DOHH2 (cell line): ENCODE results near the gene DKK1.

Source experiments
- CTCF ChIP-seq: fragments of 200-600 bp; sonication (generic); IDR thresholded peaks from one replicate; pipeline ENCODE4 v1.5.1; 2014; ENCODE audit warnings: antibody characterized with exemption, mild to moderate bottlenecking, low read depth, low read length; ENCODE audit not compliant: poor library complexity, severe bottlenecking
- EZH2phosphoT487 ChIP-seq: fragments of 200-600 bp; sonication (generic); IDR thresholded peaks from 2 replicates; pipeline ENCODE4 v1.6.1; 2017; ENCODE audit warnings: borderline replicate concordance, mild to moderate bottlenecking, antibody characterized with exemption, low read length, moderate library complexity, mixed read lengths

- TF ChIP-seq CTCF (no peak), EZH2phosphoT487 (no peak)
Observed at GRCh38 chr10:52326382-52326781, 12.3 kb downstream of the DKK1 start.
